Right lobe of liver (tissue), 6 donors: Measurements from ENCODE around the gene HECTD4. TPM values are rescaled to one million over a fixed set of nuclear protein-coding genes. Genes with fewer than 3 reads are reported as not detected.

Source experiments
- ATAC-seq, 4 donors: fragments of 200-7000 bp; cut with Tn5 transposase; one replicate each; pipeline ENCODE4 v1.9.1; 2020; ENCODE audit warnings: mild to moderate bottlenecking in 4 of 4, moderate library complexity in 4 of 4
- DNase-seq, 3 donors: peaks; one replicate each; pipeline ENCODE4 v3.0.0-alpha.2; 2020
- H3K27ac ChIP-seq, 3 donors: fragments of 200-600 bp; one replicate each; pipeline ENCODE4 v1.8.0; 2022
- H3K27me3 ChIP-seq, 2 donors: fragments of 200-600 bp; one replicate each; pipeline ENCODE4 v1.8.0; 2022
- H3K36me3 ChIP-seq, 4 donors: fragments of 200-600 bp; sonication (generic) in 1 of 4; one replicate each; pipeline versions ENCODE4 v1.5.1 to v1.8.0; 2017 to 2022; ENCODE audit warnings: control low read depth in 1 of 4
- H3K4me1 ChIP-seq, 4 donors: fragments of 200-600 bp; sonication (generic) in 1 of 4; one replicate each; pipeline versions ENCODE4 v1.5.1 to v1.8.0; 2017 to 2022; ENCODE audit warnings: control low read depth in 1 of 4
- H3K4me3 ChIP-seq, 3 donors: fragments of 200-600 bp; one replicate each; pipeline ENCODE4 v1.8.0; 2022
- H3K9me3 ChIP-seq, 4 donors: fragments of 200-600 bp; sonication (generic) in 1 of 4; one replicate each; pipeline versions ENCODE4 v1.5.1 to v1.8.0; 2017 to 2022; ENCODE audit warnings: control low read depth in 1 of 4
- POLR2A ChIP-seq: fragments of 450-650 bp; IDR thresholded peaks from one replicate; pipeline ENCODE4 v1.6.1; 2017; ENCODE audit warnings: antibody characterized with exemption, mild to moderate bottlenecking
- WGBS: methylation state at CpG from one replicate; pipeline ENCODE4 v1.1.6; 2018; ENCODE audit warnings: low coverage, low lambda C conversion rate; ENCODE audit not compliant: insufficient coverage; ENCODE audit errors: missing lambda C conversion rate; 5-methylcytosine and 5-hydroxymethylcytosine counted together
- intact Hi-C, 2 donors: fragments of 100-400 bp; cut with DNase I; formaldehyde crosslinking; loops; one replicate each; pipeline versions ENCODE4 v1.11.2 to v1.14.1; 2022
- total RNA-seq, 6 experiments: library from RNA; depleted of rRNA in 2 of 6; stranded (reverse); fragments of >200 nt in 2 of 6; fragmentation: NEBNext Ultra II Directional in 3 of 6; extraction: Animal tissue kit (Norgen Biotek cat#: 25700) in 3 of 6; gene quantifications; one replicate each; pipeline versions ENCODE4 v1.1.0 to v1.2.4, GENCODE V29; 2016 to 2023
- TF ChIP-seq, protein P1 (sequence below), 4 donors: fragments of 200-600 bp in 3 of 4; fragments of 450-650 bp in 1 of 4; IDR thresholded peaks; one replicate each; pipeline versions ENCODE4 v1.5.1 to v1.8.0; 2016 to 2022; ENCODE audit warnings: antibody characterized with exemption in 4 of 4, mild to moderate bottlenecking in 2 of 4
- donor health status: DM: no; HTN: yes; CAD: no.
- donor health status: DM: no; HTN: no; CAD: no.
- donor health status: DM: no; HTN: no; CAD: no.
- donor health status: DM: no; HTN: yes; CAD: no.
- donor health status: DM: no; HTN: yes; CAD: no.

Gene HECTD4
- total RNA-seq, 6 experiments from 2014 or later = 12.6 to 24.4 (median 19.3) TPM

DNA sequence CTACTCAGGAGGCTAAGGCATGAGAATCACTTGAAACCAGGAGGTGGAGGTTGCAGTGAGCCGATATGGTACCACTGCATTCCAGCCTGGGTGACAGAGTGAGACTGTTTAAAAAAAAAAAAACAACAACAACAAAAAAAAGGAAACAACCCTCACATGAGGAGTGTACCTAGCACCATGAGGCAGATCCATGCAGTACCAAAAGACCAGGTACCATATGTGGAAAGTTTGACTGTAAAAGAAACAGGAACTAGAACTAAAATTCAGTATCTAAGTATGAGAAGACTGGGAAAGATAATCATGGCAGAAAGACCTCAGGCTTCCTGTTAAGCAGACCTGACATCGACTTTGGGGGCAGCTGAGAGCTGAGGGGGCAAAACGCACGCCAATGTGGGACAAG, 201.8 kb downstream of the HECTD4 start:
- Histone ChIP-seq H3K4me3 (no peak overlapping the region), H3K27me3 (no peaks in the 10 kb centered on the region), H3K27ac (no peak overlapping the region), H3K9me3 (no peaks in the 10 kb centered on the region), H3K36me3 (peaks cover 0 to 51% (median under 1%) of the 10 kb centered on the region in 4 donors), H3K4me1 (no peaks in the 10 kb centered on the region)
- WGBS = 82% methylated on average over 4 of the region's 4 CpGs
- intact Hi-C loops = no loop called here
- DNase-seq = no peak
- no peak for ATAC-seq
- TF ChIP-seq, protein P1, sequence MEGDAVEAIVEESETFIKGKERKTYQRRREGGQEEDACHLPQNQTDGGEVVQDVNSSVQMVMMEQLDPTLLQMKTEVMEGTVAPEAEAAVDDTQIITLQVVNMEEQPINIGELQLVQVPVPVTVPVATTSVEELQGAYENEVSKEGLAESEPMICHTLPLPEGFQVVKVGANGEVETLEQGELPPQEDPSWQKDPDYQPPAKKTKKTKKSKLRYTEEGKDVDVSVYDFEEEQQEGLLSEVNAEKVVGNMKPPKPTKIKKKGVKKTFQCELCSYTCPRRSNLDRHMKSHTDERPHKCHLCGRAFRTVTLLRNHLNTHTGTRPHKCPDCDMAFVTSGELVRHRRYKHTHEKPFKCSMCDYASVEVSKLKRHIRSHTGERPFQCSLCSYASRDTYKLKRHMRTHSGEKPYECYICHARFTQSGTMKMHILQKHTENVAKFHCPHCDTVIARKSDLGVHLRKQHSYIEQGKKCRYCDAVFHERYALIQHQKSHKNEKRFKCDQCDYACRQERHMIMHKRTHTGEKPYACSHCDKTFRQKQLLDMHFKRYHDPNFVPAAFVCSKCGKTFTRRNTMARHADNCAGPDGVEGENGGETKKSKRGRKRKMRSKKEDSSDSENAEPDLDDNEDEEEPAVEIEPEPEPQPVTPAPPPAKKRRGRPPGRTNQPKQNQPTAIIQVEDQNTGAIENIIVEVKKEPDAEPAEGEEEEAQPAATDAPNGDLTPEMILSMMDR (IDR thresholded peaks at IDR 0.05) = no peak
- no peak for TF ChIP-seq POLR2A

DNA sequence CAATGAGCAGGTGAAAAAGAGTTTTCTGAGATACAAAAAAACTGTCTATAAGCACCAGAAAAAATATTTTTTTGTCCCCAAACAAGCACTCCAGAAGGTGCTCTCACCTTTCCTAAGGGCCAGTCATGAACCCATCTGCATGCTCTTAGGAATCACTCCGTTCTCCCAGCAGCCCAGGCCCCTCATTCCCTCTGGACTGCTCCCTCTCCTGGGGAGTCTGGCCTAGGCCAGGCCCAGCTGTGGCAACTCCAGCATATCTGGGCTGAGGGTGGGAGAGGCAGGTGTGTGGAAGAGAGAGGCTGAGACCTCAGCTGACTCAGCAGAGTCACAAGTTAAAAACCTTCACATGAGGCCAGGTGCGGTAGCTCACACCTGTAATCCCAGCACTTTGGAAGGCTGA, 202.3 kb downstream of the HECTD4 start:
- Histone ChIP-seq H3K4me1 (no peaks in the 10 kb centered on the region), H3K9me3 (no peaks in the 10 kb centered on the region), H3K27ac (no peak overlapping the region), H3K27me3 (no peaks in the 10 kb centered on the region), H3K4me3 (no peak overlapping the region), H3K36me3 (peaks cover 0 to 52% (median 2%) of the 10 kb centered on the region in 4 donors)
- ATAC-seq (no peak), DNase-seq (peak in 1 of 3 donors; percentile 10)
- WGBS = 90% methylated on average over 1 of the region's 2 CpGs
- TF ChIP-seq, protein P1 (IDR thresholded peaks at IDR 0.05) = no peak
- no peak for TF ChIP-seq POLR2A
- intact Hi-C loops = no loop called here

DNA sequence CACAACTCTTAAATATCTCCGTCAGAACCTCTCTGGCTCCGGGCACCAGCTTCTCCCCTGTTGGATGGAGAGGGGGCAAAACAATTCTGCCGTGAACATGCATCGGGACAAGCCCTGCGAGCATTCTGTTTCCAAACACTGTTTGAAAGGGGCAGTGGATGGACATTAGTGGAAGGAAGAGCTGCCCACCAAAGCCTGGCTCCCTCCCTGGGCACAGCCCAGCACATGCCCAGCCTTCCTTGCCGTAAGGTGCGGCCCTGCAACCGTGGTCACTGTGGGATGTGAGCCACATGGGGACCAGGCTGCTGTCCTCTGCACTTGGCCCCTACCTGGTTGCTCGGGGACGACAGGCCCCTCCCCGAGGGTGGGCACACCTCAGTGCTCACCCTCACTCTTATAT, 202.9 kb downstream of the HECTD4 start:
- no peak for DNase-seq
- Histone ChIP-seq H3K27me3 (no peaks in the 10 kb centered on the region), H3K4me3 (no peak overlapping the region), H3K4me1 (no peaks in the 10 kb centered on the region), H3K36me3 (peaks cover 0 to 48% (median 2%) of the 10 kb centered on the region in 4 donors), H3K9me3 (no peaks in the 10 kb centered on the region), H3K27ac (no peak overlapping the region)
- ATAC-seq = no peak
- 82% methylated on average over 2 of the region's 11 CpGs for WGBS
- intact Hi-C loops = no loop called here
- TF ChIP-seq, protein P1 (IDR thresholded peaks at IDR 0.05) = no peak
- no peak for TF ChIP-seq POLR2A

DNA sequence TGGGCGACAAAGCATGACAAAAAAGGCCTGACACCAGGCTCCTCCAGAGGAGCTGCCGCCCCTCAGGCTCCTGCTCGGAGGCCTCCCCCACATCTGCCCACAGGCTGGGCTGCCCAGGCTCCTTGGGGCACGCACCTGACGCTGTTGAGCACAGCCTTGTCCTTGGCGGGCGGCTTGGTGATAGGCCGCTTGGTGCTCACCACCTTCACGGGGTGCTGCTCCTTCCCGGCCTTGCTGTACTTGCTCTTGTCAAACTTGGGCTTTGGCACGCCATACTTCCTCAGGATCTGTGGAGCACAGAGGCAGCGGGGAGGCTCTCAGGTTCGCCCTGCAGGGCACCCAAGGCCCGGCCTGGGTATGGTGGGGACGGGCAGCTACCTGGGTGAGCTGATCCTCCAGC, 203.4 kb downstream of the HECTD4 start:
- no CpG with 5 or more reads among the region's 15 CpGs for WGBS
- intact Hi-C loops = no loop called here
- Histone ChIP-seq H3K27me3 (no peaks in the 10 kb centered on the region), H3K9me3 (no peaks in the 10 kb centered on the region), H3K4me3 (no peak overlapping the region), H3K4me1 (no peaks in the 10 kb centered on the region), H3K27ac (no peak overlapping the region), H3K36me3 (peaks cover 0 to 43% (median 2%) of the 10 kb centered on the region in 4 donors)
- DNase-seq (no peak), ATAC-seq (peak in 1 of 4 donors; percentile 30)
- TF ChIP-seq POLR2A = no peak
- TF ChIP-seq, protein P1 (IDR thresholded peaks at IDR 0.05) = no peak
